GM11168 (cell line): ENCODE results near the gene MYO7B.
"Not testable (repeated sequence)": the region's sequence is repeated elsewhere in the genome, so short reads cannot be mapped to it uniquely, and the experiment has no call there.

Experiments used
- in situ Hi-C: fragments of 300-500 bp; cut with MboI; formaldehyde crosslinking; loops from one replicate; pipeline ENCODE4 v1.12.0; 2022; ENCODE audit warnings: low sequenced_read_pairs; ENCODE audit not compliant: unreplicated experiment

Gene MYO7B

DNA sequence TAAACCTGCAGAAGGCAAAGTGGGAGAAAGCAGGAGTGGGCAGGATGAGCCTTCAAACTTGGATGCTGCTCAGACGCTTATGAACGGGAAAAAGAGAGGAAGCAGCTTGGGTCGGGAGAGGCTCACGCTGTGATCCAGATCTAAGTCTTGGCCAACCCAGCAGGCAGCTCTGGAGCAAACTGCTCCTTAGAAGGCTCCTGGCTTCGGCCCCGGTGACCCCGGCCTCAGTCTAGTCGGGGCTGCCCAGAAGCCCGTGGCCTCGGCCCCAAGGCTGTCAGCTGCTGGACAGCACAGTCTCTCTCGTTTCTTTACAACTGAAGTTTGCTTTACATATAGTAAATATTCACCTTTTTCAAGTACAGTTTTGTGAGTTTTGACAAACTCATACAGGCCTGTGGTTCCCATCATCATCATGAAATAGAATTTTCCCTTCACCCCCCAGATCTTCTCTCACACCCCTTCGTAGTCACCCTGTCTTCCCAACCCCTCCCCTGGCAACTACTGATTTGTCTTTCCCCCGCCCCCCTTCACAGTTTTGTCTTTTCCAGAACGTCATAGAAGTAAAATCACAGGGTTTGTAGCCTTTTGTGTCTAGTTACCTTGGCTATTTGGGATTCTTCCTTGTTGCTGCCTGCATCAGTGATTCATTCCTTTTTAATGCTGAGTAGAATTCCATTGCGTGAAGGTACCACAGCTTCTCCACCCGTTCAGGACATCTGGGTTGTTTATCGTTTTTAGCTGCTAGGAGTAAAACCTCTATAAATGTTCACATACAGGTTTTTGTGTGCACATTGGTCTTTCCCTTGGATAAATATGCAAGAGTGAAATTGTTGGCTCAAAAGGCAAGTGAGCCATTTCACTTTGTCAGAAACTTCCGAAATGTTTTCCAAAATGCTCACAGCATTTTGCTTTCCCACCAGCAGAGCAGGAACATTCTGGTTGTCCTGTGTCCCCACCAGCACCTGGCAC, 35.1 kb downstream of the MYO7B start:
- in situ Hi-C loops: no loop called here

DNA sequence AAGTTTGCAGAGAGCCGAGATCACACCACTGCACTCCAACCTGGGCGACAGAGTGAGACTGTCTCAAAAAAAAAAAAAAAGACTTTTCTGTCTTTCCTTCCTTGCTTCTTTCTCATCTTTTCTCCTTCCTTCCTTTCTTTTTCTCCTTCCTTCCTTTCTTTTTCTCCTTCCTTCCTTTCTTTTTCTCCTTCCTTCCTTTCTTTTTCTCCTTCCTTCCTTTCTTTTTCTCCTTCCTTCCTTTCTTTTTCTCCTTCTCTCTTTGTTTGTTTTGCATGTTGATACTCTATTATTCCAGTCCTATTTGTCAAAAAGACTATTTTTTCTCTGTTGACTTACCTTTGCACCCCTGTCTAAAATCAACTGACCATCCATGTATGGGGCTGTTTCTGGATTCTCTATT, 36.9 kb downstream of the MYO7B start:
- in situ Hi-C loops: not testable (repeated sequence)

DNA sequence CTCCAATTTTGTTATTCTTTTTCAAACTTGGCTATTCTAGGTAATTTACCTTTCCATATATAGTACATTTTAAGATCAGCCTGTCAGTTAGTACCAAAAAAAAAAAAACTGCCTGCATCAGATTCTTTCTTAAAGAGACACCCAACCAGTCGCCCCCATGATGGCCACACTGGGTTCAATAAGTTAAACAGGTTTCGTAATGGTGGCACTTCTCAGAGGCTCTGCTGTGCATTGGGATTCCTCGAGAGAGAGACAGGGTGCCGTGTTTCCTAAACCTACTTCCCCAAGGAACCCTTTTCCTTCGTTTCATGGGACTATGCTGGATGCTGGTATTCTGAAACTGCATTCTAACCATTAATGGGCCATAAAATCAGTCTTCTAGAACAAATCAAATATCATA, 37.4 kb downstream of the MYO7B start:
- in situ Hi-C loops: no loop called here

DNA sequence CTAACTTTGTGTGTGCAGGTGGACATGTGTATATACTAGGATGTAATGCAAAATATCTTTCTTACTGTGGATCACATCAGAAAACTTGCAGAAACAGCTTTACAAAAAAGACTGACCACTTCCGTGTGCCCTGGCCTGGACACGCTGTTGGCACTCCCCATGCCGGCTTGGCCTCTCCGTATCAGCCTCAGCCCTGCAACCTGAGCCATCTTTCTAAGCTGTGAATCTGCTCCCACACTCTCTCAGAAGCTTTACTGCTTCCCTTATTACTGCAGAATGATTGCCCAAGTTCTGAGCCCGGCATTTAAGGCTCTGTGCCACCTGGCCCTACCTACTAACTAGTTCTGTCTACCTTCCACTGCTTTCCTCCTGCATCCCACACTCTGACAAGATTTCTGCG, 37.8 kb downstream of the MYO7B start:
- in situ Hi-C loops: no loop called here

DNA sequence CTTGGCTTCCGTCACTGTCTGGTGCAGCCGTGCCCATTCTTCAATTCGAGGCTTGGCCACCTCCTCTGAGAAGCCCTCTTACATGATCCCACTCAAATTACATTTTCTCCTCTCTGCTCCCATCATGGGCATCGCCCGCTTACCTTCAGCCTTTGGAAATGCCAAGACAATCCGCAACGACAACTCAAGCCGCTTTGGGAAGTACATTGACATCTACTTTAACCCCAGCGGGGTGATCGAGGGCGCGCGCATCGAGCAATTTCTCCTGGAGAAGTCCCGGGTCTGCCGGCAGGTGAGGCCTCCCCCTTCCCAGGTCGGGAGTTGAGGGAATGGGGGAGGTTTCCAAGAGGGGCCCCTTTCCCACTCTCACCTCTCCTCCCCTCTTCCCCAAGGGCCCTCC, 38.3 kb downstream of the MYO7B start:
- in situ Hi-C loops: no loop called here

DNA sequence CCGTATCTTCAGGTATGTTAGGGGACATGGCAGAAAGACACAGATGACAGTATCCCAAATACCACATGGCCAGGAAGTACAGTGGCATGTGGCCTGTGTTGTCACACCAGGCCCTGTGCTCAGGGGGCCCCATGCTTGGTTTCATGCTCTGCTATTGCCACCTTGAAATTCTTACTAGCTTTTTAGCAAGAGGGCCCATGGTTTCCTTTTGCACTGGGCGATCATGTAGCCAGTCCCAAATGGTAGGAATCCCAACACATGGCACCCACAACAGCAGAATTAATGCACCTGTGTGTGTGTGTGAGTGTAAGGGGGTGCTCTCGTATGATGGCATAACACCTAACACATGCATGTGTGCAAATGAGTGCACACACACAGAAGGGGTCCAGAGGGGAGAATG, 39.2 kb downstream of the MYO7B start:
- in situ Hi-C loops: no loop called here

DNA sequence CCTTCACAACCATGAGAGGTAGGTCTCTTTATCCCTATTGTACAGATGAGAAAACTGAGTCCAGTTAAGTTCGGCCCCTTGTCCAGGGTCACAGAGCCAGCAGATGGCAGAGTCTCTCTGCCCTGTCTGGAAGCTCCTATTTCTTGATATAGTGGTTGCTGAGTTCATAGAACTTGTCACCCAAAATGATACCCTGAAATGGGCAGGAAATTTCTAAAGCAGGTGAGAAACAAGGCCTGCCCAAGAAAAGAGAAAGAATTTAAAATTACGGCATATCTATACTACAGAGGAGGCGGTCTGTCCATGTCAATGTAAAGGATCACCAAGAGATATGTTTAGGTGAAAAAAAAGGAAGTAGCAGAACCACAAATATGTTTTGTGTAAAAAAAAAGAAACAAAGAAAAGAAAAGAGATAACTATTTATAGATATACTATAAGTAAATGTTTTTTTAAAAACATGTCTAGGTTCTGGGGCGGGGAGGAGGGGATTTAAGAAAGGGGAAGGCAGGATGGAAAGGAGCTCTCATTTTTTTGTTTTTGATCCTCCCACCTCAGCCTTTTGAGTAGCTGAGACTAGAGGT, 39.8 kb downstream of the MYO7B start:
- in situ Hi-C loops: no loop called here

DNA sequence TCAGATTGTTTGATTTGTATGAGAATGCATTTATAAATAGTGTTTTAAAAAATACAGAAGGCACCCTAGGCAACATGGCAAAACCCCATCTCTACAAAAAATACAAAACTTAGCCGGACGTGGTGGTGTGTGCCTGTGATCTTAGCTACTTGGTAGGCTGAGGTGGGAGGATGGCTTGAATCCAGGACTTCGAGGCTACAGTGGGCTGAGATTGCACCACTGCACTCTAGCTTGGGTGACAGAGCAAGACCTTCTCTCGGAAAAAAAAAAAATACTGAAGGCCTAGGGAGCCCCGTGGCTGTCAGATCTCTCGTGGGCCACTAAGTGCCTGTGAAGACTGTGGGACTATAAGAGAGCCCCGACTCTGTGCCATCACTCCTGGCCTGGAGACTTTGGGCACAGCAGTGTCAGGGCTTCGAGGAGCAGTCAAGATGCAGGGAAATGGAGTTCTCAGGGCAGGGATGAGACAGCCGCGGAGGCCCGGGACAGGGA, 40.5 kb downstream of the MYO7B start:
- in situ Hi-C loops: no loop called here

DNA sequence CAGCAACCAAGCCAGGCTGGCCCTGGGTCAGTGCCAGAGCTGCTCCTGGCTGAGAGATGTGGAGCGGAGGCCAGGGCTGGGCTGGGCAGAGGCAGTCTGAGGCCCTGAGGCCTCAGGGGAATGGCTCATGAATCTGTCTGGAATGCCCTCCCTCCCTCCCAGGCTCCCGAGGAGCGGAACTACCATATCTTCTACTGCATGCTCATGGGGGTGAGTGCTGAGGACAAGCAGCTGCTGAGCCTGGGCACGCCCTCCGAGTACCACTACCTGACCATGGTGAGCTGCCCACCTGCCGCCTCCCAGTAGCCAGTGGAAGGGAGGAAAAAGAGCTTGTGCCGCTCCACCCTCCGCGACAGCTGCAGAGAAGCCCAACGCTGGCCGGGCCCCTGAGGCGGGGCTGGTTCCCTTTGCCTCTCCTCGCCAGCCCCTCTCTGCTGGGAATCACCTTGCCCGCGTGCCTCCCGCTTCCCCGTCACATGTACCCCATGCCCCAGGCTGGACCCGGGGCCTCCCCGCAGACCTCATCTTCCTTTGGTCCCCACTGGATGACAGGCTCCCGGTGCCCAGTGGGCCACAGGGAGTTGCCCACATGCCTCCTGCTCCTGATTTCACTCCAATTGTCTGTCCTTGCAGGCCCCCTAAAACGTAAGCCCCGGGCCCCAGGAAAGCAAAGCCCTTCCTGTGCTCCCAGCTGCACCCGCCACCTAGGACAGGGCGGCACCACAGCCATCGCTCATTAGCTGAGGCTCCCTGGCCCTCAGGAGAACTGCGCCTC, 41.1 kb downstream of the MYO7B start:
- in situ Hi-C loops: no loop called here

DNA sequence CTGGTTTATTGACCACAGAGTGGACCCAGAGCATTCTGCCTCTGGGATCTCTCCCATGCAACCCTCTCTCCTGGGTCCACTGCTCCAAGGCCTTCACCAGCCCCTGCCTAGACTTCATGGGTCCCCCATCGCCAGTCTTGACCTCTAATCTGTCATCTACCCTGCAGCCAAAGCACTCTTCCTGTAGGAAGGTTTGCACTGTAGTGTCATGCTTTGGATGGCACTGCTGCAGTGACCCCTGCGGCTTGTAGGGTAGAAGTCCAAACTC, 41.7 kb downstream of the MYO7B start:
- in situ Hi-C loops: no loop called here

DNA sequence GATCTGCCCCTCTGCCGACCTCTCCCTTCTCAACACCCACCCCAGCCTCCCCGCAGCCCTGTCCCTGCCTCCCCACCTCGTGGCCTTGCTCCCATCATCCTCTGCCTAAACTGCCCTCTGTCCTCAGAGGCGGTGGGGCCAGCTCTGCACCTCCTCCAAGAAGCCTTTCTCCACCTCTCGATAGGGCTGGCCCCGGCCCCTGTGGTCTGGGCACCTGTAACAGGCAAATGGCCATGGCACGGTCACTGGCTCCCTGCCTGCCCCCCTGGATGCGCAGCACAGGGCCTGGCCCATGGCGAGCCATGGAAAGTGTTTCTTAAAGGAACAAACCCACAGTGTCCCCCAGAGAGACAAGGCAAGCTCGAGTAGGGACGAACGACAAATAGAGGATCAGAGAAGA, 42.0 kb downstream of the MYO7B start:
- in situ Hi-C loops: no loop called here

DNA sequence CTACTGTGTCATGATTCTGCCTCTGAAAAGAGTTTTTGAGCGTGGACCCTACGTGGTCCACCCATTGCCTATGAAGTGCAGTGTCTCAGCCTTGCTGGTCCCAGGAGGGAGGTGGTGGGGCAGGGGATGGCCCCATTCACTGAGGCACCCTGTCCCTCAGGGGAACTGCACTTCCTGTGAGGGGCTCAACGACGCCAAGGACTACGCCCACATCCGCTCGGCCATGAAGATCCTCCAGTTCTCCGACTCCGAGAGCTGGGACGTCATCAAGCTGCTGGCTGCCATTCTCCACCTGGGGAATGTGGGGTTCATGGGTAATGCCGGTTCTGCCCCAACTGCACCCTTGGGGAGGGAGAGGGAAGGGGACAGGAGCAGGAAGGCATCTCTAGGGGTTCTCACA, 42.5 kb downstream of the MYO7B start:
- in situ Hi-C loops: no loop called here

DNA sequence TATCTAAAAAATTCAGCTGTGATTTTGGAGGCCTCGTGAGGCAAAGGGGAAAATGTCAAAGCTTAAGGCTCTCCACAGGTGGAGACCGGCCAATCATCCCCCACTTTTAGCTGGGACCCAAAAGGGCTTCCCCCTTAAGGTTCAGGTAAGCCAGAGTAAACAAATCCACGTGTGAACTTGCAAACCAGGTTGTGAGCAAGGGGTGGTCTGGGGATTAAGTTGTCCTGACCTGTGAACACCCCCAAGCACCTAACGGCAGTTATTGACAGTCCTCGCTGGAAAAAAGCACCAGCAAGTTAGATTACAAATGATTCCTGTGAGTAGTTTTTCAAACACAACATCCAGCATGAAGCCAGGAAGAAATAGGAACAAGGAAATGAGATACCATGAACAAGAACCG, 42.9 kb downstream of the MYO7B start:
- in situ Hi-C loops: no loop called here

DNA sequence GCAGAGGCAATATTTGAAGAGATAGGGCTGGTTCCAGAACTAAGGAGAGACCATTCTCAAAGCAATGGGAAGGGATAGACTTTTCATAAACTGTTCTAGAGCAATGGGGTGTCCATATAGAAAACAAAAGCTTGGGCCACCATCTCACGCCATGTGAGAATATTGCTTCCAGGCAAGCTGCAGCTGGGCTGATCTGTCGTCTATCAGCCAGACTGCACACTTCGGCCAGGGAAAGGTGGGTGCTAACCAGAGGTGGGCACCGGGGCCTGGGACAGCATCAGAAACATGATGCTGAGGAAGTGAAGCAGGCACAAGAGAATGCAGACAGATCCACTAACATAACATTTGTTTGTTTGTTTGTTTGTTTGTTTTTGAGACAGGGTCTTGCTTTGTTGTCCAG, 43.7 kb downstream of the MYO7B start:
- in situ Hi-C loops: no loop called here

DNA sequence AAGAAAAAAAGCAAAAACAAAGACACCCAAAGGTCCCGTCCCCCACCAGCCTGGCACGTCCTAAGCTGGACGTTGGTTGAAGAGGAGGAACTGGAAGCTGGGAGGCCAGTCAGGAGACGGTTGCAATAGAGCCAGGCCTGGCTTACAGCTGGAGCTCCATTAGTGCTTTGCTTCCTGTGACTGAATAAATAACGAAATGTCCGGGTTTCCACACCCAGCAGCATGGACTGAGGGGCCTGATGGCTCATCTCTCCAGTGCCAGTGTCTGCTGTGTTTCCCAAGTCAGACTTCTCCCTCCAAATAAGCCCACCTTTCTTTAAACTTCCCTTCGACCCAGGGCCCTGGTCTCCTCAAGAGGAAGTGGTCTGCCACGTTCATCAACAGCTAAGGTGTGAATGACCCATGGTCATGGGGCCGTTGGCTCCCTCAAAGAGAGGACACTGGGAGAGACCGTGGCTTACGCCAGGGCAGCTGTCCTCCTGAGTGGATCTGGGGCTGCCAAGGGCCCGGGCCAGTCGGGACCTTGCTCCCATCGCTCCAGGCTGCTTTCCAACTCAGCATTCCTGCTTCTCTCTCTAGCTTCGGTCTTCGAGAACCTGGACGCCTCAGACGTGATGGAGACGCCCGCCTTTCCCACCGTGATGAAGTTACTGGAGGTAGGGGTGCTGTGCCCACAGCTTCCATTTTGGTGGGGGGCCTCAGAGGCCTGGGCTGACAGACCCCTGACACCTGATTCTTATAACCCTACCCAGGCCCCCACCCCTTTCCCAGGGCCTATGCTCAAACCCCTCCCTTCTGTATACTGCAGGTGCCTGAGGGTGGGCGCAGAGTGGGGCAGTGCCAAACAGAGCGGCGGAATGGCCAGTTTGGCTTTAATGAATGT, 44.9 kb downstream of the MYO7B start:
- in situ Hi-C loops: no loop called here

DNA sequence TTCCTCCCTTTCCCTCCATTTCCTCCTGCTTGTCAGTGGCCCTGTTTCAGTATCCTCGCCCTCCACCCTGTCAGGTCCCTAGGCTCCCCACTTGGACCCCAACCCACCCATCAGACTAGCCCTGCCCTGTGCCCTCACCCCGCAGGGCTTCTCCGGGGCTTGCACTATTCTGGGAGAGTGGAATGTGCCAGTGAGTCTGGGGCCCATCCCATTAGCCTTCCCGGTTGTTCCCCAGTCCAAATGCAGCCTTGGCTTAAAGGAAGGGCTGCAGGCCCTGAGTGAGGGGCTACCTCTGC, 45.5 kb downstream of the MYO7B start:
- in situ Hi-C loops: no loop called here

DNA sequence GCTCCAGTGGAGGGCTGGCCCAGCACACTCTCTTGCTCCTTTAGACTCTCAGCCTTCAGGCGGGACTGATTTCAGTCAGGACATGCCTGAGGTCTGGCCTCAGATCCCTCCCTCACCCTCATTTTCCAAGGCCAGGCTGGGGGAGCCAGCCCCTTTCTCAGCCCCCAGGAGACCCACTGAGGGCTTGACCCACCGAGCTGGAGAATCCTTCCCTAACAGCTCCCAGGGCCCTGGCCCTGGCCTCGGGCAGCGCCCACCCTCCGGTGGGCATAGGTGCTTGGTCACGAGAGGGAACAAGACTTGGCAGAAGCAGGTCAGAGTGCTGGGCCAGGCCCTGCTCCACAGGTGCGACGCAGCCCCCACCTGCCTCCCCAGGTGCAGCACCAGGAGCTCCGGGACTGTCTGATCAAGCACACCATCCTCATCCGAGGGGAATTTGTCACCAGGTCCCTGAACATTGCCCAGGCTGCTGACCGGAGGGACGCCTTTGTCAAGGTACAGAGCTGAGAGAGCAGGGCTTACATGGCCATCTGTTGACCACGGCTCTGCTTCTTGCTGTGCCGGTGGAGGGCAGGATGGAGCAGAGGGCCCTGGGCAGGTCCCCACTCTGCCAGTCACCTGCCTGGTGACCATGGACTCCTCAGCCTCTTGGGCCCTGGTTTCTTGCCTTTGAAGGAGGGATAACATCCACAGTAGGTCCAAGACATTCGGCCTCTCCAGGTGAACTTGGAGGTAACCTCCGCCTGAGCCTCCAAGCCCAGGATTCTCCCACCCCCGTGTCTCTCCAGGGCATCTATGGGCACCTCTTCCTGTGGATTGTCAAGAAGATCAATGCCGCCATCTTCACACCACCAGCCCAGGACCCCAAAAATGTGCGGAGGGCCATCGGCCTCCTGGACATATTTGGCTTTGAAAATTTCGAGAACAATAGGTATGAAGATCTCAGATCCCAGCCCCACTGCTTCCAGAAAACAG, 46.3 kb downstream of the MYO7B start:
- in situ Hi-C loops: no loop called here

DNA sequence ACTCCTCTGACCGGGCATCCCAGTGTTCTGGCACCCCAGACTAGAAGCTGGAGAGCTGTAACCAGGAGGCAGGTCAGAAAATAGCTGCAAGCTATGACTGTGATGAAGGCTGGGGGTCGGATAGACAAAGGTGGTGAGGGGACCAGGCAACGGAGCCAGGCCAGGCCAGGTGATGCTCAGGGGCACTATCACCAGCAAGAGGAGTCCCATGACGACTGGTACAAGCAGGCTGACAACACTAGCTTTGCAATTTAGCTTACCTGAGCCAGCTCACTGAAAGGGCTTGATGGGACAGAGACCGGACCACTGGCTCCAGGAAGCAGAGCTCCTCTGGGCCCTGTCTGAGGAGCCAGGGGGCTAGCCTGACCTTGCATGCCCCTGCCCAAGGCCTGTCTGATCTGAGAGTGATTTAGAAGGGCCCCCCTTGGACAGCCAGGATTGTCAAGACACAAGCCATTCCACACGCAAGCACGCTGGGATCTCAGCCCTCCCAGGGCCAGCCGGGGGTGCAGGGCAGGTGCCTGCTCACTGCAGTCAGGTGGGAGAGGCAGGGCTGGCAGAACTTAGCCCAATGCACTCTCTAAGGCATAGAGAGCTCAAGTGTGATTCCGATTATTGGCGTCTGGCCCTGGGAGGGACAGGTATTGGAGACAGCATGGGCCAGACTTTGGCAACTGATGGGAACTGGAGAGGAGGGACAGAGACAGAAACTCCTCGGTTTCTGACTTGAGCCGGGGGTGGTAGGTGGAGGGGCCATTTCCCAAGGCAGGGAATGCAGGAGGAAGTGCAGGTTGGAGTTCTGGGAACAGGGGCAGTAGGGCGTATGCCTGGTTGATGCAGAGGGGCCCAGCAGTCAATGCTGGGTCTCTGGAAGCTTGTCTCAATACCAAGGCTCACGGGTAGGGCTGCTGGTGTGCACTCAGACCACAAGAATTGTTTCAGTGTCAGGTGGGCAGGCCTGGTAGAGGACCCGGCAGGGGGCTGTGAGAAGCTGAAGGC, 47.7 kb downstream of the MYO7B start:
- in situ Hi-C loops: no loop called here
